Mesenteric fat pad (tissue), 1 donor: ENCODE measurements around the gene OCA2. TPM values are rescaled to one million over a fixed set of nuclear protein-coding genes. Genes with fewer than 3 reads are reported as not detected.
"Not testable (repeated sequence)": the region's sequence is repeated elsewhere in the genome, so short reads cannot be mapped to it uniquely, and the experiment has no call there.

ENCODE experiments used
- DNase-seq: peaks from one replicate; pipeline ENCODE4 v3.0.0-alpha.2; 2020; ENCODE audit warnings: low spot score
- total RNA-seq: library from RNA; stranded (reverse); fragmentation: NEBNext Ultra II Directional; extraction: Animal tissue kit (Norgen Biotek cat#: 25700); gene quantifications from one replicate; pipeline ENCODE4 v1.2.1, GENCODE V29; 2021
- donor health status: DM: yes; HTN: yes; CAD: no.

The OCA2 gene
- total RNA-seq, 1 donor from 2014 or later: not detected

- no peak for DNase-seq
Measured at GRCh38 chr15:27743638-27744037, 355.5 kb downstream of the OCA2 start.

GRCh38 chr15:27742751-27743477 lies 356.2 kb downstream of the OCA2 start:
- DNase-seq: no peak

- DNase-seq: no peak
Measured at GRCh38 chr15:27741226-27741860, 357.8 kb downstream of the OCA2 start.

- no peak for DNase-seq
Measured at GRCh38 chr15:27734785-27735495, 364.2 kb downstream of the OCA2 start.

GRCh38 chr15:27731776-27732175 lies 367.3 kb downstream of the OCA2 start:
- DNase-seq: no peak

- no peak for DNase-seq
Measured at GRCh38 chr15:27730868-27731267, 368.2 kb downstream of the OCA2 start.

- DNase-seq: no peak
Measured at GRCh38 chr15:27725731-27726130, 373.4 kb downstream of the OCA2 start.

GRCh38 chr15:27723821-27724220 lies 375.3 kb downstream of the OCA2 start:
- no peak for DNase-seq

GRCh38 chr15:27722102-27722501 lies 377.0 kb downstream of the OCA2 start:
- DNase-seq: no peak

GRCh38 chr15:27714675-27715074 lies 384.4 kb downstream of the OCA2 start:
- no peak for DNase-seq

GRCh38 chr15:27713850-27714249 lies 385.3 kb downstream of the OCA2 start:
- not testable (repeated sequence) for DNase-seq

GRCh38 chr15:27707257-27707656 lies 391.9 kb downstream of the OCA2 start:
- no peak for DNase-seq

- DNase-seq: no peak
Measured at GRCh38 chr15:27706300-27706699, 392.8 kb downstream of the OCA2 start.

- no peak for DNase-seq
Measured at GRCh38 chr15:27705056-27705455, 394.1 kb downstream of the OCA2 start.

Other genes starting within 250 kb of the OCA2 start
- 62.2 TPM for gene HERC2, start 222.9 kb upstream of the OCA2 start, total RNA-seq